ENCODE measurements around the gene FAM131B. TPM values are rescaled to one million over a fixed set of nuclear protein-coding genes. Genes with fewer than 3 reads are reported as not detected.

FAM131B gene
- total RNA-seq, 1 experiment from 2014 or later = 0.19 TPM

GRCh38 chr7:143304938-143305337 lies 57.6 kb downstream of the FAM131B start:
- ChIA-PET CTCF (interaction anchor here (0.6 to 3.7 kb wide), 13 partner anchors 9 to 701 kb away, joined by 3 to 30 read pairs (median 5); partner anchors contain the start of gene CLCN1), POLR2A (interaction anchor here (0.6 to 2.5 kb wide), 4 partner anchors 9 to 68 kb away, joined by 3 to 5 read pairs (median 4); partner anchors contain the start of gene GSTK1)
- Mint-ChIP-seq H3K27me3 (ENCODE audit: insufficient read depth, unreplicated experiment) (no peaks in the 10 kb centered on the region), H3K27ac (ENCODE audit: low read depth, unreplicated experiment) (no peak overlapping the region), H3K9me3 (ENCODE audit: unreplicated experiment) (no peaks in the 10 kb centered on the region), H3K4me3 (ENCODE audit: unreplicated experiment) (no peak overlapping the region), H3K4me1 (ENCODE audit: insufficient read depth, unreplicated experiment) (no peaks in the 10 kb centered on the region), H3K36me3 (ENCODE audit: insufficient read depth, unreplicated experiment) (peaks cover 72% of the 10 kb centered on the region)
- intact Hi-C loops (cut with micrococcal nuclease) = loop anchor here (1.0 kb wide), 1 partner anchor 65 kb away; no protein-coding TSS in a partner anchor
- no TSS peak for BruUV-seq (replicated peaks)
- no peak for DNase-seq (ENCODE audit: unreplicated experiment)
- TF ChIP-seq CTCF (IDR thresholded peaks at IDR 0.05; ENCODE audit: unreplicated experiment) = no peak

- no peaks in the 10 kb centered on the region for H3K27me3 Mint-ChIP-seq (ENCODE audit: insufficient read depth, unreplicated experiment)
- H3K36me3 Mint-ChIP-seq (ENCODE audit: insufficient read depth, unreplicated experiment) = peaks cover 80% of the 10 kb centered on the region
- ChIA-PET CTCF (interaction anchor here (0.7 to 3.7 kb wide), 2 partner anchors 63 to 64 kb away, joined by 3 to 30 read pairs; no protein-coding TSS in a partner anchor), POLR2A (no interaction called here)
- no peak overlapping the region for H3K4me3 Mint-ChIP-seq (ENCODE audit: unreplicated experiment)
- H3K9me3 Mint-ChIP-seq (ENCODE audit: unreplicated experiment) = no peaks in the 10 kb centered on the region
- H3K27ac Mint-ChIP-seq (ENCODE audit: low read depth, unreplicated experiment) = no peak overlapping the region
- no TSS peak for BruUV-seq (replicated peaks)
- TF ChIP-seq CTCF (IDR thresholded peaks at IDR 0.05; ENCODE audit: unreplicated experiment) = no peak
- DNase-seq (ENCODE audit: unreplicated experiment) = peak; percentile 26
- H3K4me1 Mint-ChIP-seq (ENCODE audit: insufficient read depth, unreplicated experiment) = no peaks in the 10 kb centered on the region
- intact Hi-C loops (cut with micrococcal nuclease) = no loop called here
Observed at GRCh38 chr7:143303733-143304132, 58.8 kb downstream of the FAM131B start.

Small RNAs within 50 kb of the gene (microRNA-seq; reads per million reads assigned to microRNA genes)
- gene MIR6892 = 0.93 reads per million

Other genes with a start within 250 kb of the FAM131B start
- gene PIP, start 230.6 kb downstream of the FAM131B start, total RNA-seq (2022) = not detected in 2 replicates
- gene TAS2R39, start 179.3 kb downstream of the FAM131B start, total RNA-seq (2022) = not detected in 2 replicates
- gene TAS2R40, start 140.7 kb downstream of the FAM131B start, total RNA-seq (2022) = not detected in 2 replicates
- 69.7 and 79.9 TPM in 2 replicates for gene GSTK1, start 99.3 kb downstream of the FAM131B start, total RNA-seq (2022)
- gene TMEM139, start 77.8 kb downstream of the FAM131B start, total RNA-seq (2022) = 8.1 and 9.2 TPM in 2 replicates
- 15.1 and 17.4 TPM in 2 replicates for gene CASP2, start 74.4 kb downstream of the FAM131B start, total RNA-seq (2022)
- not detected in 2 replicates for gene CLCN1, start 46.6 kb downstream of the FAM131B start, total RNA-seq (2022)
- gene ZYX, start 18.6 kb upstream of the FAM131B start, total RNA-seq (2022) = 168 and 260 TPM in 2 replicates
- 0.89 and 1.2 TPM in 2 replicates for gene EPHA1, start 46.1 kb upstream of the FAM131B start, total RNA-seq (2022)
- not detected in 2 replicates for gene TAS2R60, start 80.7 kb upstream of the FAM131B start, total RNA-seq (2022)
- not detected in 2 replicates for gene TAS2R41, start 115.2 kb upstream of the FAM131B start, total RNA-seq (2022)
- gene CTAGE15, start 209.1 kb upstream of the FAM131B start, total RNA-seq (2022) = 2.8 and 4.2 TPM in 2 replicates

Data from MCF 10A (cell line).